ENCODE measurements around the gene APOA5. TPM values are rescaled to one million over a fixed set of nuclear protein-coding genes. Genes with fewer than 3 reads are reported as not detected.

APOA5 gene
- total RNA-seq, 1 donor from 2014 or later, result not detected

DNA sequence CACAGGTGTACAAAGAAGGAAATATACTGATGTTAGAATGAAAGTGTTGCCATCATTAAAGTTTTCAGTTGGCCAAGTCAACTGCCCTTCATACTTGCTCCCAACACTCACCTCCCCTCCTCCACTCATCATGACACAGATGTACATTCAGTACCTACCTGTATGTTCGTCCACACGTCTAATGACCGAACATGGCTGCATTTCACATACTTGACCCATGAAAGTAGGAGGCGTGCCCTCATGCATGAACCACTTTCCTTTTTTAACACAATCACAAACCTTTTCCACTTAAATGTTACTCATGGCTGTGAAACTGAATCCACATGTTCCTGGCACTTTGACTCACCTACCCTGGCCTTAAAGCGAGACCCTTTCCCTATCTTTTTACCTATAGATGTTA is 15.7 kb downstream of the APOA5 start:
- Histone ChIP-seq H3K36me3 (peaks cover 0 to 31% of the 10 kb centered on the region in 2 donors), H3K4me1 (peaks cover 11% of the 10 kb centered on the region), H3K9me3 (no peaks in the 10 kb centered on the region), H3K27me3 (no peaks in the 10 kb centered on the region), H3K4me3 (no peak overlapping the region), H3K27ac (no peak overlapping the region)
- intact Hi-C loops (cut with DNase I), result no loop called here
- TF ChIP-seq POLR2A (IDR thresholded peaks at IDR 0.05) (no peak), POLR2AphosphoS5 (IDR thresholded peaks at IDR 0.05; ENCODE audit: insufficient read depth in 1 of 2, low read depth in 1 of 2) (no peak)
- TF ChIP-seq, protein P1, sequence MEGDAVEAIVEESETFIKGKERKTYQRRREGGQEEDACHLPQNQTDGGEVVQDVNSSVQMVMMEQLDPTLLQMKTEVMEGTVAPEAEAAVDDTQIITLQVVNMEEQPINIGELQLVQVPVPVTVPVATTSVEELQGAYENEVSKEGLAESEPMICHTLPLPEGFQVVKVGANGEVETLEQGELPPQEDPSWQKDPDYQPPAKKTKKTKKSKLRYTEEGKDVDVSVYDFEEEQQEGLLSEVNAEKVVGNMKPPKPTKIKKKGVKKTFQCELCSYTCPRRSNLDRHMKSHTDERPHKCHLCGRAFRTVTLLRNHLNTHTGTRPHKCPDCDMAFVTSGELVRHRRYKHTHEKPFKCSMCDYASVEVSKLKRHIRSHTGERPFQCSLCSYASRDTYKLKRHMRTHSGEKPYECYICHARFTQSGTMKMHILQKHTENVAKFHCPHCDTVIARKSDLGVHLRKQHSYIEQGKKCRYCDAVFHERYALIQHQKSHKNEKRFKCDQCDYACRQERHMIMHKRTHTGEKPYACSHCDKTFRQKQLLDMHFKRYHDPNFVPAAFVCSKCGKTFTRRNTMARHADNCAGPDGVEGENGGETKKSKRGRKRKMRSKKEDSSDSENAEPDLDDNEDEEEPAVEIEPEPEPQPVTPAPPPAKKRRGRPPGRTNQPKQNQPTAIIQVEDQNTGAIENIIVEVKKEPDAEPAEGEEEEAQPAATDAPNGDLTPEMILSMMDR (IDR thresholded peaks at IDR 0.05), result no peak
- DNase-seq (ENCODE audit: extremely low spot score in 2 of 2), result no peak

DNA sequence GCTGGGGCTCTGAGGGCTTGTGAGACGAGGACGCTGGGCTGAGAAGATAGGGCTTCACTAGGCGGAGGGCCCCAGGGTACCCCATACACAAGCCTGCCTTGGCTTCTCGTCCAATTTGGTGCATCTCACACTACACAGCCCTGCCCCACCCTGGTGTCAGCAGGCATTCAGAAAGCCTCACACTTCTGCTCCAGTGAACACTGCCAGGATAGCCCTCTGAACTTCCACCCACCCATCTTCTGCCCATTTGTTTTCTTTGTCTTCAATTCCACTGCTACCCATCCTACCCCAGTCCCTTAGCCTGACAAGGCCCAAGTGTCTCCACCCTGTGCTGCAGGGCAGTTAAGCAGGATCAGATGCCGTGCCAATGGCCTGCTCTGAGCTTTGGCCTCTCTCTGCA is 17.0 kb downstream of the APOA5 start:
- Histone ChIP-seq H3K4me1 (peaks cover 23% of the 10 kb centered on the region), H3K4me3 (no peak overlapping the region), H3K27me3 (no peaks in the 10 kb centered on the region), H3K9me3 (no peaks in the 10 kb centered on the region), H3K27ac (no peak overlapping the region), H3K36me3 (peaks cover 0 to 23% of the 10 kb centered on the region in 2 donors)
- intact Hi-C loops (cut with DNase I), result no loop called here
- TF ChIP-seq, protein P1 (IDR thresholded peaks at IDR 0.05), result no peak
- TF ChIP-seq POLR2A (IDR thresholded peaks at IDR 0.05) (no peak), POLR2AphosphoS5 (IDR thresholded peaks at IDR 0.05; ENCODE audit: insufficient read depth in 1 of 2, low read depth in 1 of 2) (no peak)
- no peak for DNase-seq (ENCODE audit: extremely low spot score in 2 of 2)

DNA sequence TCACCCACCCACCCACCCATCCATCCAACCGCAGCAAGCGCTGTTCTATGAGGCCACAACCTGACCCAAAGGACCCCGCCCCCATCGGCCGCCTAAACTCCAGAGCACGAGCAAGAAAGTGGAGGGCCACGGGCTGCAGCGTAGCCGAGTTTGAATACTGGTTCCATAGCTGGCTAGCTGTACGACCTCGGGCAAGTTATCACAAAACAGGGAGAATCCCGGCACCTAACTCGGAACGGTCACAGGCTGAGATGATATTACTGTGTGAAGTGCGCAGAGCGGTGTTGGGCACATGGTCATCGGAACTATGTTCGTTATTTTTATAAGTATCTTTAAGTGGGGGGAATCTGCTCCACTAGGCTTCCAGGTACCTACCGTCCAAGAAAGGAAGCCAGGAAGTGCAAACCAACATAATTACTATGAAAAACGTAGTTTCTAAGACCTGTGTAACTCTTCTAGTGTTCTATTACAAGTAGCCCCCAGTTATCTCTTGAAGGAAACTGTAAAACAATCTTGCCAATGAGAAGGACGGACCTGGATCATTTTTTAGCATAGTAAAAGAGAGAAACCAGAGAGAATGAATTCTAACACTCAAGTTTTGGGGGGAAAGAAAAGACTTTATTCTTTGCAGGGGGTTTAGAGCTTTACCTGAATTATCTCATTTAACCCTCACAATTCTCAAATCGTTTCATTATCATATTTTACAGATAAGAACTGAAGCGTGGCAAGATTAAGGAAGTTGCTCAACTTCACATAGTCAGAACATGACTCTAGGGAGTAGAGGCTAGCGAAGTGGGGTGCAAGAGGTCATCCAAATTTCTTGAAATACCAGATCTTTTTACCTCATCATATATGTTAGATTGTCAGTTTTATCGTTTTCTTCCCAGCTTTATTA is 18.2 kb downstream of the APOA5 start:
- Histone ChIP-seq H3K27me3 (no peaks in the 10 kb centered on the region), H3K9me3 (no peaks in the 10 kb centered on the region), H3K4me1 (peaks cover 25% of the 10 kb centered on the region), H3K36me3 (peaks cover 0 to 15% of the 10 kb centered on the region in 2 donors), H3K4me3 (peak overlapping the region; percentile 72 to 88), H3K27ac (peak overlapping the region; percentile 89)
- intact Hi-C loops (cut with DNase I), result no loop called here
- TF ChIP-seq, protein P1 (IDR thresholded peaks at IDR 0.05), result no peak
- TF ChIP-seq POLR2A (IDR thresholded peaks at IDR 0.05) (no peak), POLR2AphosphoS5 (IDR thresholded peaks at IDR 0.05; ENCODE audit: insufficient read depth in 1 of 2, low read depth in 1 of 2) (no peak)
- DNase-seq (ENCODE audit: extremely low spot score in 2 of 2), result no peak

DNA sequence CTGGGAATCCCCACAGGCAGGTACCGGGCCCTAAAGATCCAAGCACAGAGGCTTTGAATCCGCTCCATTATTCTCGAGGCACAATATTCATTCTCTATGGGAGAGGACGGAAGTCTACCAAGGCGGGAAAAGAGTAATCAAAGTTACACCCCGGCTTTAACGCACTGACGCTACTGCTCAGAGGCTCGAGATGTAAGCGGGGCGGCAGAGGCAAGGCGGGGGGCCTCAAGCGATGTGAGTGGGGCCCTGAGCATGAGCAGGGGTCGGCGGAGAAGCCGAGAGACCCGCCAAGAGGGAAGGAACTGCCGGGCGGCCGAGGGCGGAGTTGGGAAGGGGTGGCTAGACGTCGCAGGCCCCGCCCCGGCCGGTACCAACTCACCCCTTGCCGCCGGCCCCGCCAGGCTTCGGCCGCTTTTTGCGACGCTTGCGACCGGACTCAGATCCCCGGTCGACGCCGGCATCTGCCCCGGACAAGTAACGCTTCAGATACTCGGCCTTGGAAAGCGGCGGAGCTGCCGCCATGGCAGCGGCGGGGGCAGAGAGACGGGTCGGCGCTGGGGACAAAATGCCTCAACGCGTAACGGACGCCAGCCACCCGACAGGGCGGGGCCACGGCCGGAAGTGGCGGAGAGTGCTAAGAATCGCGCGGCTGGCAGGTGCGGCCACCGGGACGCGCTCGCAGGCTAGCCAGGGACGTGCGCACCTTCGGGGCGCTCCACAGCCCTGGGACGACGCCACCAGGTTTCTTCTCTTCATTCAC is 19.1 kb downstream of the APOA5 start, which contains the start of gene BUD13:
Gene BUD13, minus strand, starts transcription at position 545 of the 760 bp plus-strand sequence. Its CDS starts 23 bp downstream, at position 522.
- intact Hi-C loops (cut with DNase I), result no loop called here

More for the DNA sequence above, 19.1 kb downstream of the APOA5 start, which contains the start of gene BUD13:
- H3K9me3 ChIP-seq, result no peaks in the 10 kb centered on the region
- H3K27me3 ChIP-seq, result no peaks in the 10 kb centered on the region
- DNase-seq (ENCODE audit: extremely low spot score in 2 of 2), result no peak
- H3K4me1 ChIP-seq, result peaks cover 25% of the 10 kb centered on the region
- TF ChIP-seq, protein P1 (IDR thresholded peaks at IDR 0.05), result no peak
- TF ChIP-seq POLR2A (IDR thresholded peaks at IDR 0.05) (peak in 1 of 2 donors; percentile 15), POLR2AphosphoS5 (IDR thresholded peaks at IDR 0.05; ENCODE audit: insufficient read depth in 1 of 2, low read depth in 1 of 2) (peak; percentile 92 to 93)
- peaks cover 0 to 7% of the 10 kb centered on the region in 2 donors for H3K36me3 ChIP-seq
- H3K27ac ChIP-seq, result peak within 1 kb of the TSS; percentile 89
- H3K4me3 ChIP-seq, result peak within 1 kb of the TSS; percentile 72 to 88

Measured in vagina (tissue), 2 donors.